GM15510 (cell line): ENCODE results near the gene KIF13A.

Experiments
- POLR2A ChIP-seq: IDR thresholded peaks from 3 replicates; pipeline ENCODE4 v1.6.1; 2011; ENCODE audit warnings: borderline replicate concordance; ENCODE audit not compliant: insufficient read length; ENCODE audit errors: extremely low read depth

Gene KIF13A

GRCh38 chr6:17957086-17957485 lies 30.3 kb downstream of the KIF13A start:
- no peak for TF ChIP-seq POLR2A

GRCh38 chr6:17950095-17950494 lies 37.3 kb downstream of the KIF13A start:
- no peak for TF ChIP-seq POLR2A

- no peak for TF ChIP-seq POLR2A
Measured at GRCh38 chr6:17949168-17949567, 38.3 kb downstream of the KIF13A start.

GRCh38 chr6:17948725-17949124 lies 38.7 kb downstream of the KIF13A start:
- TF ChIP-seq POLR2A, result no peak

GRCh38 chr6:17945575-17945974 lies 41.9 kb downstream of the KIF13A start:
- no peak for TF ChIP-seq POLR2A

- no peak for TF ChIP-seq POLR2A
Measured at GRCh38 chr6:17945111-17945510, 42.3 kb downstream of the KIF13A start.

- TF ChIP-seq POLR2A, result no peak
Measured at GRCh38 chr6:17941318-17941717, 46.1 kb downstream of the KIF13A start.

- TF ChIP-seq POLR2A, result no peak
Measured at GRCh38 chr6:17940151-17940792, 47.2 kb downstream of the KIF13A start.

GRCh38 chr6:17938901-17939300 lies 48.5 kb downstream of the KIF13A start:
- TF ChIP-seq POLR2A, result no peak

GRCh38 chr6:17935188-17936149 lies 52.0 kb downstream of the KIF13A start:
- no peak for TF ChIP-seq POLR2A

GRCh38 chr6:17933716-17934115 lies 53.7 kb downstream of the KIF13A start:
- no peak for TF ChIP-seq POLR2A

- no peak for TF ChIP-seq POLR2A
Measured at GRCh38 chr6:17932330-17932852, 55.0 kb downstream of the KIF13A start.

- TF ChIP-seq POLR2A, result no peak
Measured at GRCh38 chr6:17931227-17931626, 56.2 kb downstream of the KIF13A start.

GRCh38 chr6:17930321-17930993 lies 57.0 kb downstream of the KIF13A start:
- TF ChIP-seq POLR2A, result no peak
